ENCODE data around the gene HELZ. TPM values are rescaled to one million over a fixed set of nuclear protein-coding genes. Genes with fewer than 3 reads are reported as not detected.
A peak's percentile ranks its signal among the peaks of the same experiment; 100 is the strongest.

The HELZ gene
- polyA plus RNA-seq, 2 of the 4 experiments (the other 2 are of a cell fraction), result 5.6 to 18.3 TPM

DNA sequence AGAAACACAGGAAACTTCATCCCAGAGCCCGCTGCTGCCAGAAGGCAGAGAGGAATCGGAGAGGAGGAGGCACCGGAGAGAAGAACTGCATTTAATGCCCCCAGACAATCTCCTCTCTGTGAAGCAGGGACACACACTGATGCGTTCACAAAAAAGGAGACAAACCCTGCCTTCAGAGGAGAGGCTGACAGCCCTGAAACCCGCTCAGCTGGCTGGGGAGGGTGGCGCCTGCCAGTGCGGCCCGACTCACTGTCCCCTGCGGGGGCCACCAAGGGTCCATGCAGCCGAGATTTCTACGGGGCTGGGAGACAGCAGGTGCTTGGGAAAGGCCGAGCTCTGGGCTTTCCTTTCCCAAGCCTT, 222.6 kb downstream of the HELZ start:
- TF ChIP-seq CBX8 (IDR thresholded peaks at IDR 0.05) (no peak), CHD4 (IDR thresholded peaks at IDR 0.05; ENCODE audit: borderline replicate concordance) (no peak), POLR2A (IDR thresholded peaks at IDR 0.05; ENCODE audit: low read length) (no peak), FOXS1 (CRISPR knock-in tag; IDR thresholded peaks at IDR 0.05) (no peak), SREBF2 (IDR thresholded peaks at IDR 0.05) (no peak), KDM1A (IDR thresholded peaks at IDR 0.05; ENCODE audit: low read depth) (no peak), NPAS2 (CRISPR knock-in tag; IDR thresholded peaks at IDR 0.05; ENCODE audit: borderline replicate concordance) (no peak), HDAC2 (IDR thresholded peaks at IDR 0.05) (no peak), HEYL (CRISPR knock-in tag; IDR thresholded peaks at IDR 0.05) (no peak), MAFK (IDR thresholded peaks at IDR 0.05; ENCODE audit: partially characterized antibody) (no peak)
- TF ChIP-seq, protein P1, sequence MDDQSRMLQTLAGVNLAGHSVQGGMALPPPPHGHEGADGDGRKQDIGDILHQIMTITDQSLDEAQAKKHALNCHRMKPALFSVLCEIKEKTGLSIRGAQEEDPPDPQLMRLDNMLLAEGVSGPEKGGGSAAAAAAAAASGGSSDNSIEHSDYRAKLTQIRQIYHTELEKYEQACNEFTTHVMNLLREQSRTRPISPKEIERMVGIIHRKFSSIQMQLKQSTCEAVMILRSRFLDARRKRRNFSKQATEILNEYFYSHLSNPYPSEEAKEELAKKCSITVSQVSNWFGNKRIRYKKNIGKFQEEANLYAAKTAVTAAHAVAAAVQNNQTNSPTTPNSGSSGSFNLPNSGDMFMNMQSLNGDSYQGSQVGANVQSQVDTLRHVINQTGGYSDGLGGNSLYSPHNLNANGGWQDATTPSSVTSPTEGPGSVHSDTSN (IDR thresholded peaks at IDR 0.05), result no peak

DNA sequence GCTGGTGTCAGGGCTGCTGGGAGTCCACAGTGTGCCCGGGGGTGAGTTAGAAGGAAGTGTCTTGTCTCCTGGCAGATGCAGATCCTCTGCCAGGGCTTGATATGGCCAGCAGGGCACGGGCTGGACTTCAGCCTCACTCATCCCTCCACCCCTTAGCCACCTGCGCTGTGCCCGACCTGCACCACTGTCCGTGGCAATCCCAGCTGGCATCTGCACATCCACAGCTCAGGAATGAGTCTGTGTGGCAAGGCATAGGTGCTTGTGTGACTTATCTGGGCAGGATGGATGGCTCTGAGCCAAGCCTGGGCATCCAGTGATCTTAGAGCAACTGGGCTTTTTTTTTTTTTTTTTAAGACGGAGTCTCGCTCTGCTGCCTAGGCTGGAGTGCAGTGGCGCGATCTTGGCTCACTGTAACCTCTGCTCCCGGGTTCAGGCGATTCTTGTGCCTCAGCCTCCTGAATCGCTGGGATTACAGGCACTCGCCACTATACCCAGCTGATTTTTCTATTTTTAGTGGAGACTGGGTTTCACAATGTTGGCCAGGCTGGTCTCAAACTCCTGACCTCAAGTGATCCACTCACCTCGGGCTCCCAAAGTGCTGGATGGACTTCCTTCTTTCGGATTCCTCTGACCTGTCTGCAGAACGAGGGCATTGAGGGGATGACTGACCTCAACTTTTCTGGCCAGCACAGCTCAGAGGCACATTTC, 223.1 kb downstream of the HELZ start:
- ChIA-PET POLR2A (no interaction called here), CTCF (interaction anchor here (0.6 to 1.7 kb wide), 4 partner anchors 8 to 589 kb away, joined by 3 to 7 read pairs (median 3); no protein-coding TSS in a partner anchor)
- 70% methylated on average over 16 of the region's 16 CpGs for WGBS (ENCODE audit: missing lambda C conversion rate)
- Histone ChIP-seq H3K27ac (no peak overlapping the region), H3K9me3 (no peaks in the 10 kb centered on the region), H3K4me3 (no peak overlapping the region), H3K4me2 (no peak overlapping the region), H3K4me1 (0 out of 3 replicates have a peak, but pooled peaks cover under 1% of the 10 kb centered on the region)
- DNase-seq (ENCODE audit: low read depth in 1 of 2, low spot score in 1 of 2), result no peak
- FAIRE-seq, result no peak
- TF ChIP-seq, protein P2, sequence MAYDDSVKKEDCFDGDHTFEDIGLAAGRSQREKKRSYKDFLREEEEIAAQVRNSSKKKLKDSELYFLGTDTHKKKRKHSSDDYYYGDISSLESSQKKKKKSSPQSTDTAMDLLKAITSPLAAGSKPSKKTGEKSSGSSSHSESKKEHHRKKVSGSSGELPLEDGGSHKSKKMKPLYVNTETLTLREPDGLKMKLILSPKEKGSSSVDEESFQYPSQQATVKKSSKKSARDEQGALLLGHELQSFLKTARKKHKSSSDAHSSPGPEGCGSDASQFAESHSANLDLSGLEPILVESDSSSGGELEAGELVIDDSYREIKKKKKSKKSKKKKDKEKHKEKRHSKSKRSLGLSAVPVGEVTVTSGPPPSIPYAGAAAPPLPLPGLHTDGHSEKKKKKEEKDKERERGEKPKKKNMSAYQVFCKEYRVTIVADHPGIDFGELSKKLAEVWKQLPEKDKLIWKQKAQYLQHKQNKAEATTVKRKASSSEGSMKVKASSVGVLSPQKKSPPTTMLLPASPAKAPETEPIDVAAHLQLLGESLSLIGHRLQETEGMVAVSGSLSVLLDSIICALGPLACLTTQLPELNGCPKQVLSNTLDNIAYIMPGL (CRISPR knock-in tag; IDR thresholded peaks at IDR 0.05; ENCODE audit: borderline replicate concordance), result no peak
- TF ChIP-seq CHD4 (IDR thresholded peaks at IDR 0.05; ENCODE audit: borderline replicate concordance) (no peak), ZNF302 (CRISPR knock-in tag; IDR thresholded peaks at IDR 0.05) (no peak), POLR2A (IDR thresholded peaks at IDR 0.05; ENCODE audit: low read length) (no peak)
- peak in 1 of 2 experiments; percentile 10; a peak in 2 of 6 replicates for ATAC-seq

More for the DNA sequence above, 222.6 kb downstream of the HELZ start:
- WGBS (ENCODE audit: missing lambda C conversion rate), result 84% methylated on average over 12 of the region's 12 CpGs
- H3K27ac ChIP-seq, result no peak overlapping the region
- CTCF ChIA-PET, result interaction anchor here (1.2 kb wide), 1 partner anchor 8 kb away, joined by 3 read pairs; no protein-coding TSS in a partner anchor
- ATAC-seq (no peak), FAIRE-seq (no peak), DNase-seq (ENCODE audit: low read depth in 1 of 2, low spot score in 1 of 2) (no peak)
- 0 out of 3 replicates have a peak, but pooled peaks cover 3% of the 10 kb centered on the region for H3K4me1 ChIP-seq
- no peaks in the 10 kb centered on the region for H3K9me3 ChIP-seq
- H3K4me3 ChIP-seq, result no peak overlapping the region
- POLR2A ChIA-PET, result no interaction called here
- H3K4me2 ChIP-seq, result no peak overlapping the region

DNA sequence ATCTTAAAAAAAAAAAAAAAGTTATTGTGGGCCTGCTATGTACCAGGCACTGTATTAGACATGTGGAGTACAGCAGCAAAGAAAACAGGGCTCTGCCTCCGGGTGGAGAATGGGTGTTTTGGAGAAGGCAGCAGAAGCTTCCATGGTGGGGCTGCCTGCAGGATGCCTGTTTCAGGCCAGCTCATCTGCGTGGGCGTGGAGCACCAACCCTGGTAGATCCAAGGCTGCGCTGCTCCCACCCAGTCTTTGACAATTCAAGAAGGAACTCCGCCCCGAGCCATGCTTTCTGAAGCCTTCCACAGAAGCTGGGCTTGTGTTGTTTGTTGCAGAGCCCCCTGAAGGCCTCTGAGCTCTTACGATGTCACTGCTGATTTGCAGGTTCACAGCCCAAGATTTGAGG, 223.8 kb downstream of the HELZ start:
- Histone ChIP-seq H3K4me3 (no peak overlapping the region), H3K4me1 (no peaks in the 10 kb centered on the region), H3K9me3 (no peaks in the 10 kb centered on the region), H3K27ac (no peak overlapping the region), H3K4me2 (no peak overlapping the region)
- ChIA-PET POLR2A (no interaction called here), CTCF (interaction anchor here (0.9 to 1.7 kb wide), 3 partner anchors 9 to 52 kb away, joined by 3 to 7 read pairs (median 3); no protein-coding TSS in a partner anchor)
- ATAC-seq, result no peak
- WGBS (ENCODE audit: missing lambda C conversion rate), result 73% methylated on average over 7 of the region's 7 CpGs
- no peak for DNase-seq (ENCODE audit: low read depth in 1 of 2, low spot score in 1 of 2)
- no peak for FAIRE-seq
- TF ChIP-seq, protein P3, sequence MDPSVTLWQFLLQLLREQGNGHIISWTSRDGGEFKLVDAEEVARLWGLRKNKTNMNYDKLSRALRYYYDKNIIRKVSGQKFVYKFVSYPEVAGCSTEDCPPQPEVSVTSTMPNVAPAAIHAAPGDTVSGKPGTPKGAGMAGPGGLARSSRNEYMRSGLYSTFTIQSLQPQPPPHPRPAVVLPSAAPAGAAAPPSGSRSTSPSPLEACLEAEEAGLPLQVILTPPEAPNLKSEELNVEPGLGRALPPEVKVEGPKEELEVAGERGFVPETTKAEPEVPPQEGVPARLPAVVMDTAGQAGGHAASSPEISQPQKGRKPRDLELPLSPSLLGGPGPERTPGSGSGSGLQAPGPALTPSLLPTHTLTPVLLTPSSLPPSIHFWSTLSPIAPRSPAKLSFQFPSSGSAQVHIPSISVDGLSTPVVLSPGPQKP (IDR thresholded peaks at IDR 0.05; ENCODE audit: low read depth, low read length), result no peak
- no peak for TF ChIP-seq RCOR1 (IDR thresholded peaks at IDR 0.05; ENCODE audit: low read depth, low read length)
- no peak for TF ChIP-seq CEBPB (IDR thresholded peaks at IDR 0.05)
- no peak for TF ChIP-seq PHF8 (IDR thresholded peaks at IDR 0.05; ENCODE audit: borderline replicate concordance, low read depth)
- TF ChIP-seq EP300 (IDR thresholded peaks at IDR 0.05), result no peak
- TF ChIP-seq GATA3 (IDR thresholded peaks at IDR 0.05; ENCODE audit: borderline replicate concordance), result no peak
- no peak for TF ChIP-seq MAZ (IDR thresholded peaks at IDR 0.05; ENCODE audit: borderline replicate concordance, low read depth, low read length)
- no peak for TF ChIP-seq MYC (IDR thresholded peaks at IDR 0.05; ENCODE audit: borderline replicate concordance, low read length)
- TF ChIP-seq CHD2 (IDR thresholded peaks at IDR 0.05; ENCODE audit: low read length, partially characterized antibody), result no peak
- no peak for TF ChIP-seq KDM5A (IDR thresholded peaks at IDR 0.05)
- TF ChIP-seq, protein P4, sequence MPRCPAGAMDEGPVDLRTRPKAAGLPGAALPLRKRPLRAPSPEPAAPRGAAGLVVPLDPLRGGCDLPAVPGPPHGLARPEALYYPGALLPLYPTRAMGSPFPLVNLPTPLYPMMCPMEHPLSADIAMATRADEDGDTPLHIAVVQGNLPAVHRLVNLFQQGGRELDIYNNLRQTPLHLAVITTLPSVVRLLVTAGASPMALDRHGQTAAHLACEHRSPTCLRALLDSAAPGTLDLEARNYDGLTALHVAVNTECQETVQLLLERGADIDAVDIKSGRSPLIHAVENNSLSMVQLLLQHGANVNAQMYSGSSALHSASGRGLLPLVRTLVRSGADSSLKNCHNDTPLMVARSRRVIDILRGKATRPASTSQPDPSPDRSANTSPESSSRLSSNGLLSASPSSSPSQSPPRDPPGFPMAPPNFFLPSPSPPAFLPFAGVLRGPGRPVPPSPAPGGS (IDR thresholded peaks at IDR 0.05), result no peak
- no peak for TF ChIP-seq BHLHE40 (IDR thresholded peaks at IDR 0.05; ENCODE audit: low read depth, low read length)
- TF ChIP-seq NR3C1 (IDR thresholded peaks at IDR 0.05), result no peak
- TF ChIP-seq, protein P5, sequence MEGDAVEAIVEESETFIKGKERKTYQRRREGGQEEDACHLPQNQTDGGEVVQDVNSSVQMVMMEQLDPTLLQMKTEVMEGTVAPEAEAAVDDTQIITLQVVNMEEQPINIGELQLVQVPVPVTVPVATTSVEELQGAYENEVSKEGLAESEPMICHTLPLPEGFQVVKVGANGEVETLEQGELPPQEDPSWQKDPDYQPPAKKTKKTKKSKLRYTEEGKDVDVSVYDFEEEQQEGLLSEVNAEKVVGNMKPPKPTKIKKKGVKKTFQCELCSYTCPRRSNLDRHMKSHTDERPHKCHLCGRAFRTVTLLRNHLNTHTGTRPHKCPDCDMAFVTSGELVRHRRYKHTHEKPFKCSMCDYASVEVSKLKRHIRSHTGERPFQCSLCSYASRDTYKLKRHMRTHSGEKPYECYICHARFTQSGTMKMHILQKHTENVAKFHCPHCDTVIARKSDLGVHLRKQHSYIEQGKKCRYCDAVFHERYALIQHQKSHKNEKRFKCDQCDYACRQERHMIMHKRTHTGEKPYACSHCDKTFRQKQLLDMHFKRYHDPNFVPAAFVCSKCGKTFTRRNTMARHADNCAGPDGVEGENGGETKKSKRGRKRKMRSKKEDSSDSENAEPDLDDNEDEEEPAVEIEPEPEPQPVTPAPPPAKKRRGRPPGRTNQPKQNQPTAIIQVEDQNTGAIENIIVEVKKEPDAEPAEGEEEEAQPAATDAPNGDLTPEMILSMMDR (IDR thresholded peaks at IDR 0.05), result no peak
- no peak for TF ChIP-seq HOXA7 (CRISPR knock-in tag; IDR thresholded peaks at IDR 0.05)
- TF ChIP-seq JUNB (IDR thresholded peaks at IDR 0.05), result no peak
